ENCODE measurements around the gene ZCCHC14. TPM values are rescaled to one million over a fixed set of nuclear protein-coding genes. Genes with fewer than 3 reads are reported as not detected.

Gene ZCCHC14
- total RNA-seq, 2 donors from 2014 or later: 33.0 to 45.6 TPM

DNA sequence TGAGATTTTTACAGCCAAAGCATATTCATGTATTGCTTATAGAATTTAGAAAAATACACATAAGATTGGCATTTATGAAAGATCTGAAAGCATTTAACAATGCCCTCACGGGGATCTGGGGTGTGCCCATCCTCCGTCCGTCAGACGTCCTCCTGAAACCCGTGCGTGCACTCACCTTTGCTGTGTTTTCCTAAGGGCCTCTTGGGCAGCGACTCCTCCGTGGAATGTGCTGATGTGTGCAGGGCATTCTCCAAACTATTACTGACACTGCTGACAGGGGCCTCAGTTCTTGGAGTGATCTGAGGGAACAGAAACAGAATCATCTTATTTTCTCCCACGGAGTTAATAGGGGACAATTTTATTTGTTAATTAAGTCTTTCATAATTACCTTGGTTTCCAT is 33.0 kb downstream of the ZCCHC14 start:
- Histone ChIP-seq H3K27me3 (replicated peaks; ENCODE audit: insufficient read depth) (no peaks in the 10 kb centered on the region), H3K36me3 (peaks cover 20% of the 10 kb centered on the region), H3K27ac (no peak overlapping the region), H3K9me3 (no peaks in the 10 kb centered on the region), H3K4me1 (ENCODE audit: control insufficient read depth in 1 of 2, low read depth in 2 of 2) (peaks cover 31 to 44% of the 10 kb centered on the region in 2 donors), H3K4me3 (no peak overlapping the region)
- DNase-seq (ENCODE audit: low spot score) (no peak), ATAC-seq (ENCODE audit: insufficient number of reproducible peaks, low FRiP score, low read depth) (no peak)
- TF ChIP-seq, protein P1, sequence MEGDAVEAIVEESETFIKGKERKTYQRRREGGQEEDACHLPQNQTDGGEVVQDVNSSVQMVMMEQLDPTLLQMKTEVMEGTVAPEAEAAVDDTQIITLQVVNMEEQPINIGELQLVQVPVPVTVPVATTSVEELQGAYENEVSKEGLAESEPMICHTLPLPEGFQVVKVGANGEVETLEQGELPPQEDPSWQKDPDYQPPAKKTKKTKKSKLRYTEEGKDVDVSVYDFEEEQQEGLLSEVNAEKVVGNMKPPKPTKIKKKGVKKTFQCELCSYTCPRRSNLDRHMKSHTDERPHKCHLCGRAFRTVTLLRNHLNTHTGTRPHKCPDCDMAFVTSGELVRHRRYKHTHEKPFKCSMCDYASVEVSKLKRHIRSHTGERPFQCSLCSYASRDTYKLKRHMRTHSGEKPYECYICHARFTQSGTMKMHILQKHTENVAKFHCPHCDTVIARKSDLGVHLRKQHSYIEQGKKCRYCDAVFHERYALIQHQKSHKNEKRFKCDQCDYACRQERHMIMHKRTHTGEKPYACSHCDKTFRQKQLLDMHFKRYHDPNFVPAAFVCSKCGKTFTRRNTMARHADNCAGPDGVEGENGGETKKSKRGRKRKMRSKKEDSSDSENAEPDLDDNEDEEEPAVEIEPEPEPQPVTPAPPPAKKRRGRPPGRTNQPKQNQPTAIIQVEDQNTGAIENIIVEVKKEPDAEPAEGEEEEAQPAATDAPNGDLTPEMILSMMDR (IDR thresholded peaks at IDR 0.05): no peak

GRCh38 chr16:87459027-87459426 is 33.8 kb downstream of the ZCCHC14 start:
- Histone ChIP-seq H3K36me3 (peaks cover 20% of the 10 kb centered on the region), H3K27me3 (replicated peaks; ENCODE audit: insufficient read depth) (no peaks in the 10 kb centered on the region), H3K9me3 (no peaks in the 10 kb centered on the region), H3K4me1 (ENCODE audit: control insufficient read depth in 1 of 2, low read depth in 2 of 2) (peaks cover 24 to 39% of the 10 kb centered on the region in 2 donors), H3K27ac (no peak overlapping the region), H3K4me3 (no peak overlapping the region)
- DNase-seq (ENCODE audit: low spot score) (no peak), ATAC-seq (ENCODE audit: insufficient number of reproducible peaks, low FRiP score, low read depth) (no peak)
- TF ChIP-seq, protein P1 (IDR thresholded peaks at IDR 0.05): no peak

GRCh38 chr16:87458424-87458915 is 34.4 kb downstream of the ZCCHC14 start:
- H3K27me3 ChIP-seq (replicated peaks; ENCODE audit: insufficient read depth): no peaks in the 10 kb centered on the region
- no peaks in the 10 kb centered on the region for H3K9me3 ChIP-seq
- H3K4me1 ChIP-seq (ENCODE audit: control insufficient read depth in 1 of 2, low read depth in 2 of 2): peaks cover 18 to 34% of the 10 kb centered on the region in 2 donors
- TF ChIP-seq, protein P1 (IDR thresholded peaks at IDR 0.05): no peak
- no peak for DNase-seq (ENCODE audit: low spot score)
- peaks cover 20% of the 10 kb centered on the region for H3K36me3 ChIP-seq
- ATAC-seq (ENCODE audit: insufficient number of reproducible peaks, low FRiP score, low read depth): no peak
- H3K4me3 ChIP-seq: no peak overlapping the region
- H3K27ac ChIP-seq: no peak overlapping the region

- peaks cover 13 to 28% of the 10 kb centered on the region in 2 donors for H3K4me1 ChIP-seq (ENCODE audit: control insufficient read depth in 1 of 2, low read depth in 2 of 2)
- H3K27ac ChIP-seq: no peak overlapping the region
- TF ChIP-seq, protein P1 (IDR thresholded peaks at IDR 0.05): no peak
- ATAC-seq (ENCODE audit: insufficient number of reproducible peaks, low FRiP score, low read depth) (no peak), DNase-seq (ENCODE audit: low spot score) (no peak)
- no peaks in the 10 kb centered on the region for H3K27me3 ChIP-seq (replicated peaks; ENCODE audit: insufficient read depth)
- H3K36me3 ChIP-seq: peaks cover 20% of the 10 kb centered on the region
- no peaks in the 10 kb centered on the region for H3K9me3 ChIP-seq
- H3K4me3 ChIP-seq: no peak overlapping the region
Observed at GRCh38 chr16:87457709-87458423, 35.0 kb downstream of the ZCCHC14 start.

GRCh38 chr16:87457061-87457611 is 35.7 kb downstream of the ZCCHC14 start:
- no peak for ATAC-seq (ENCODE audit: insufficient number of reproducible peaks, low FRiP score, low read depth)
- TF ChIP-seq, protein P1 (IDR thresholded peaks at IDR 0.05): no peak
- H3K27me3 ChIP-seq (replicated peaks; ENCODE audit: insufficient read depth): no peaks in the 10 kb centered on the region
- H3K36me3 ChIP-seq: peaks cover 20% of the 10 kb centered on the region
- H3K27ac ChIP-seq: no peak overlapping the region
- no peaks in the 10 kb centered on the region for H3K9me3 ChIP-seq
- no peak overlapping the region for H3K4me3 ChIP-seq
- H3K4me1 ChIP-seq (ENCODE audit: control insufficient read depth in 1 of 2, low read depth in 2 of 2): peaks cover 9 to 20% of the 10 kb centered on the region in 2 donors
- DNase-seq (ENCODE audit: low spot score): no peak
